ENCODE data around the gene FAM180B. TPM values are rescaled to one million over a fixed set of nuclear protein-coding genes. Genes with fewer than 3 reads are reported as not detected.

The FAM180B gene
- polyA plus RNA-seq, 1 donor from 2014 or later, result not detected

- no peak for TF ChIP-seq EP300 (conservative IDR thresholded peaks at IDR 0.05; ENCODE audit: poor library complexity, severe bottlenecking)
These were observed 2.6 kb downstream of the FAM180B start (continued) for GRCh38 chr11:47589118-47589517.

- H3K27ac ChIP-seq (ENCODE audit: low read length), result no peak overlapping the region
- H3K79me2 ChIP-seq (replicated peaks; ENCODE audit: insufficient read depth, low read length), result no peaks in the 10 kb centered on the region
- no peak overlapping the region for H3K4me2 ChIP-seq (ENCODE audit: low read length)
- no peaks in the 10 kb centered on the region for H3F3A ChIP-seq (ENCODE audit: insufficient read depth, low read length, poor library complexity, severe bottlenecking)
- no peaks in the 10 kb centered on the region for H3K9me3 ChIP-seq (ENCODE audit: low read length)
- H4K20me1 ChIP-seq (ENCODE audit: insufficient read depth), result no peaks in the 10 kb centered on the region
- no peaks in the 10 kb centered on the region for H3K36me3 ChIP-seq (ENCODE audit: insufficient read depth, low read length)
- no peak overlapping the region for H3K4me3 ChIP-seq (ENCODE audit: low read length)
- no peak overlapping the region for H3K9ac ChIP-seq (ENCODE audit: low read length)
- H3K9me2 ChIP-seq (ENCODE audit: insufficient read depth, low read length), result no peaks in the 10 kb centered on the region
- TF ChIP-seq RAD21 (conservative IDR thresholded peaks at IDR 0.05) (no peak), EP300 (conservative IDR thresholded peaks at IDR 0.05; ENCODE audit: poor library complexity, severe bottlenecking) (no peak), TAF1 (IDR thresholded peaks at IDR 0.05; ENCODE audit: low read depth) (no peak), MXI1 (conservative IDR thresholded peaks at IDR 0.05; ENCODE audit: poor library complexity, severe bottlenecking) (no peak), CTCF (IDR thresholded peaks at IDR 0.05; ENCODE audit: poor library complexity, severe bottlenecking) (no peak), REST (IDR thresholded peaks at IDR 0.05; ENCODE audit: borderline replicate concordance) (no peak), EZH2 (IDR thresholded peaks at IDR 0.05; ENCODE audit: borderline replicate concordance, insufficient read depth, low read length, poor library complexity, severe bottlenecking) (no peak)
- H2AFZ ChIP-seq (ENCODE audit: low read depth, low read length), result no peak overlapping the region
- no peaks in the 10 kb centered on the region for H3K27me3 ChIP-seq (ENCODE audit: insufficient read depth, low read depth, low read length)
These were observed 3.1 kb downstream of the FAM180B start for GRCh38 chr11:47589584-47589976.

GRCh38 chr11:47589977-47590861 is 3.7 kb downstream of the FAM180B start:
- Histone ChIP-seq H3K27me3 (ENCODE audit: insufficient read depth, low read depth, low read length) (no peaks in the 10 kb centered on the region), H3K9me2 (ENCODE audit: insufficient read depth, low read length) (no peaks in the 10 kb centered on the region), H3K9ac (ENCODE audit: low read length) (no peak overlapping the region), H3K36me3 (ENCODE audit: insufficient read depth, low read length) (no peaks in the 10 kb centered on the region), H3K4me3 (ENCODE audit: low read length) (no peak overlapping the region), H2AFZ (ENCODE audit: low read depth, low read length) (no peak overlapping the region), H3K9me3 (ENCODE audit: low read length) (no peaks in the 10 kb centered on the region), H4K20me1 (ENCODE audit: insufficient read depth) (no peaks in the 10 kb centered on the region), H3F3A (ENCODE audit: insufficient read depth, low read length, poor library complexity, severe bottlenecking) (no peaks in the 10 kb centered on the region), H3K4me2 (ENCODE audit: low read length) (no peak overlapping the region), H3K79me2 (replicated peaks; ENCODE audit: insufficient read depth, low read length) (no peaks in the 10 kb centered on the region), H3K27ac (ENCODE audit: low read length) (no peak overlapping the region)
- TF ChIP-seq MXI1 (conservative IDR thresholded peaks at IDR 0.05; ENCODE audit: poor library complexity, severe bottlenecking) (no peak), CTCF (IDR thresholded peaks at IDR 0.05; ENCODE audit: poor library complexity, severe bottlenecking) (no peak), POLR2AphosphoS5 (IDR thresholded peaks at IDR 0.05) (no peak), RAD21 (conservative IDR thresholded peaks at IDR 0.05) (no peak), EP300 (conservative IDR thresholded peaks at IDR 0.05; ENCODE audit: poor library complexity, severe bottlenecking) (no peak), EZH2 (IDR thresholded peaks at IDR 0.05; ENCODE audit: borderline replicate concordance, insufficient read depth, low read length, poor library complexity, severe bottlenecking) (no peak), REST (IDR thresholded peaks at IDR 0.05; ENCODE audit: borderline replicate concordance) (no peak), TAF1 (IDR thresholded peaks at IDR 0.05; ENCODE audit: low read depth) (no peak), SMC3 (conservative IDR thresholded peaks at IDR 0.05; ENCODE audit: poor library complexity) (no peak)
